MCF 10A (cell line): ENCODE data around the gene RBM48. TPM values are rescaled to one million over a fixed set of nuclear protein-coding genes. Genes with fewer than 3 reads are reported as not detected.

Source experiments
- BruUV-seq: library from RNA; stranded (reverse); fragments of 400-500 nt; replicated peaks from 2 replicates; lab custom pipeline; 2021; lab: Mats Ljungman, UMichigan
- CTCF ChIA-PET: fragments of 300-600 bp; sonication (Branson Sonifier 250); formaldehyde crosslinking; extraction: SDS; loops from one replicate; lab custom pipeline; 2021; ENCODE audit warnings: antibody characterized with exemption, inconsistent platforms; lab: Yijun Ruan, JAX
- POLR2A ChIA-PET: fragments of 300-600, 350-650 bp; sonication (Branson Sonifier 250); formaldehyde crosslinking; extraction: SDS; loops from one replicate; lab custom pipeline; 2020; ENCODE audit warnings: antibody characterized with exemption, inconsistent platforms; lab: Yijun Ruan, JAX
- DNase-seq: peaks from one replicate; pipeline ENCODE4 v3.0.0-alpha.2; 2018; ENCODE audit not compliant: unreplicated experiment
- H3K27ac Mint-ChIP-seq: one replicate; pipeline ENCODE4 v1.8.0; 2022; ENCODE audit warnings: mild to moderate bottlenecking, low read depth, mixed read lengths; ENCODE audit not compliant: unreplicated experiment
- H3K27me3 Mint-ChIP-seq: one replicate; pipeline ENCODE4 v1.8.0; 2022; ENCODE audit warnings: mixed read lengths; ENCODE audit not compliant: insufficient read depth, unreplicated experiment
- H3K36me3 Mint-ChIP-seq: one replicate; pipeline ENCODE4 v1.8.0; 2022; ENCODE audit warnings: mild to moderate bottlenecking, moderate library complexity, mixed read lengths; ENCODE audit not compliant: insufficient read depth, unreplicated experiment
- H3K4me1 Mint-ChIP-seq: one replicate; pipeline ENCODE4 v1.8.0; 2022; ENCODE audit warnings: mixed read lengths; ENCODE audit not compliant: insufficient read depth, unreplicated experiment
- H3K4me3 Mint-ChIP-seq: one replicate; pipeline ENCODE4 v1.8.0; 2022; ENCODE audit warnings: mild to moderate bottlenecking, moderate library complexity, mixed read lengths; ENCODE audit not compliant: unreplicated experiment
- H3K9me3 Mint-ChIP-seq: one replicate; pipeline ENCODE4 v1.8.0; 2022; ENCODE audit warnings: mixed read lengths; ENCODE audit not compliant: unreplicated experiment
- CTCF ChIP-seq: fragments of 200-600 bp; IDR thresholded peaks from one replicate; pipeline ENCODE4 v1.8.0; 2022; ENCODE audit warnings: antibody characterized with exemption, mild to moderate bottlenecking; ENCODE audit not compliant: unreplicated experiment
- intact Hi-C: fragments of 100-400 bp; cut with micrococcal nuclease; formaldehyde crosslinking; loops from 2 replicates; pipeline ENCODE4 v1.14.1; 2022
- total RNA-seq: library from RNA; stranded (reverse); gene quantifications from 2 replicates; pipeline ENCODE4 v1.2.3, GENCODE V29; 2022

Gene RBM48
- total RNA-seq, 1 experiment from 2014 or later: 10.4 TPM

DNA sequence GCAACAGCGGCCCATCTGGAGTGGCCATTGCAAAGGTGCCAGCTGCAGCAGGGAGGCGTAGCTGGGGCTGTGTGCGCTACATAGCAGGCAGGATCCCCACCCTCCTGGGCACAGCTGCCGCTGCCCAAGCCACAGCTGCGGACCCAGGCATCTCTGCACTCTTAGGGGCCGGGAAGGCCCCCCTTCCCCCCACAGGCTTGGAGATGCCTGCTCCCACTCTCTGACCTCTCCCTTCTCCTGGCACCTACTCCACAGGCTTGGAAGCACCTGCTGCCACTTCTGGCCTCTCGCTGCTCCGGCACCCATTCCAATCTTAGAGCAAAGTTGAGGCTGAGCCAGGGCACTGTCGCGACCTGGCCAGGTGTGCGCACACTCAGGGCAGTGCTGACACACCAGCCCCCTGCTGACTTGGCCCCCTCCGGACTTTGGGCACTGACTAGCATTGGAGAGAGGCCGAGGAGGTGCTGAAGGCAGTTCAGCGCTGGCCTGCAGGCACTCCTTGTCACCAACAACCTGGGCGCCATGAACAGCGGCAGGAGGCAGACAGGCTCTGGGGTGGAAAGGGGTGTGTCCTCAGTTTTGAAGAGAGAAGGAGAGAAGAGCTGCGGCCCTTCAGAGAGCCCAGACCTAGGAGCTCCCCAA lies 18.4 kb downstream of the RBM48 start:
- no peaks in the 10 kb centered on the region for H3K4me1 Mint-ChIP-seq
- peaks cover 3% of the 10 kb centered on the region for H3K9me3 Mint-ChIP-seq
- intact Hi-C loops: no loop called here
- no peak for TF ChIP-seq CTCF
- DNase-seq: no peak
- ChIA-PET POLR2A (interaction anchor here (0.8 kb wide), 1 partner anchor 232 kb away, joined by 3 read pairs; no protein-coding TSS in a partner anchor), CTCF (no interaction called here)
- H3K27me3 Mint-ChIP-seq: no peaks in the 10 kb centered on the region
- no TSS peak for BruUV-seq
- no peak overlapping the region for H3K4me3 Mint-ChIP-seq
- H3K36me3 Mint-ChIP-seq: no peaks in the 10 kb centered on the region
- H3K27ac Mint-ChIP-seq: no peak overlapping the region

DNA sequence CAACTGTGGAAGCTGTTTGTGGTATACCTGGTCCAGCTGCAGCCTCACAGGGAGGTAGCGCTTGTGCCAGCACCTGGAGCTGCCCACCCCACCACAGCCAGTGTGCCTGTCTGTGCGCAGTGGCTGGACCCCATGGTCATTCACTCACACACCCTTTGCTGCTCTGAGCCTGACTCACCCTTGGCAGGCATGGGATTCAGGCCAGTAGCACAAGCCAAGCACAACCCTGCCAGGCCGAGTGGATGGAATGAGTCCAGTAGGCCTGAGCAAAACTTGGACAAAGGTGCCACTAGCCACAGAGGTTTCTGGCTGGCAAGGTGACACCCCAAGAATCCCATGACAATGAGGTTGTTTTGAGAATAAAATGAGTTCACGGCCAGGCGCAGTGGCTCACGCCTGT lies 19.0 kb downstream of the RBM48 start:
- no peak for TF ChIP-seq CTCF
- POLR2A ChIA-PET: interaction anchor here (2.3 kb wide), 1 partner anchor 19 kb away, joined by 10 read pairs; the partner anchor contains the start of genes PEX1 and RBM48
- H3K4me3 Mint-ChIP-seq: no peak overlapping the region
- no peak overlapping the region for H3K27ac Mint-ChIP-seq
- H3K27me3 Mint-ChIP-seq: no peaks in the 10 kb centered on the region
- BruUV-seq: no TSS peak
- no peaks in the 10 kb centered on the region for H3K9me3 Mint-ChIP-seq
- no peak for DNase-seq
- intact Hi-C loops: no loop called here
- CTCF ChIA-PET: no interaction called here
- no peaks in the 10 kb centered on the region for H3K36me3 Mint-ChIP-seq
- H3K4me1 Mint-ChIP-seq: no peaks in the 10 kb centered on the region

GRCh38 chr7:92550194-92550593 lies 21.6 kb downstream of the RBM48 start:
- no peaks in the 10 kb centered on the region for H3K9me3 Mint-ChIP-seq
- TF ChIP-seq CTCF: no peak
- H3K36me3 Mint-ChIP-seq: no peaks in the 10 kb centered on the region
- no peaks in the 10 kb centered on the region for H3K27me3 Mint-ChIP-seq
- ChIA-PET POLR2A (interaction anchor here (2.3 kb wide), 1 partner anchor 22 kb away, joined by 10 read pairs; the partner anchor contains the start of genes PEX1 and RBM48), CTCF (no interaction called here)
- intact Hi-C loops: no loop called here
- no peak overlapping the region for H3K27ac Mint-ChIP-seq
- BruUV-seq: no TSS peak
- no peaks in the 10 kb centered on the region for H3K4me1 Mint-ChIP-seq
- H3K4me3 Mint-ChIP-seq: no peak overlapping the region
- DNase-seq: no peak

- no peak for DNase-seq
- H3K4me1 Mint-ChIP-seq: no peaks in the 10 kb centered on the region
- intact Hi-C loops: no loop called here
- no peaks in the 10 kb centered on the region for H3K9me3 Mint-ChIP-seq
- no TSS peak for BruUV-seq
- ChIA-PET CTCF (no interaction called here), POLR2A (interaction anchor here (0.7 to 1.6 kb wide), 3 partner anchors 21 to 29 kb away, joined by 3 to 4 read pairs (median 3); partner anchors contain the start of genes PEX1 and RBM48)
- TF ChIP-seq CTCF: no peak
- H3K27ac Mint-ChIP-seq: no peak overlapping the region
- no peaks in the 10 kb centered on the region for H3K27me3 Mint-ChIP-seq
- peaks cover 34% of the 10 kb centered on the region for H3K36me3 Mint-ChIP-seq
- no peak overlapping the region for H3K4me3 Mint-ChIP-seq
Observed at GRCh38 chr7:92557249-92557648, 28.7 kb downstream of the RBM48 start.
